Endothelial cell of umbilical vein (primary cell): ENCODE data around the gene DYNC2H1. TPM values are rescaled to one million over a fixed set of nuclear protein-coding genes. Genes with fewer than 3 reads are reported as not detected.

Source experiments
- BruUV-seq: library from RNA; stranded (reverse); fragments of 400-500 nt; replicated peaks from 2 replicates; lab custom pipeline; 2021; lab: Mats Ljungman, UMichigan
- CTCF ChIA-PET: fragments of 300-600, 350-600 bp; sonication (Branson Sonifier 250); formaldehyde crosslinking; loops from one replicate; lab custom pipeline; 2021; ENCODE audit warnings: antibody characterized with exemption, inconsistent platforms; lab: Charles Lee
- POLR2A ChIA-PET: fragments of 300-600, 350-600 bp; sonication (Branson Sonifier 250); formaldehyde crosslinking; loops from one replicate; lab custom pipeline; 2021; ENCODE audit warnings: antibody characterized with exemption, inconsistent platforms; lab: Charles Lee
- DNase-seq: peaks from one replicate; pipeline ENCODE4 v3.0.0-alpha.2; 2011; ENCODE audit warnings: low read depth, low spot score
- FAIRE-seq: peaks from 2 replicates; lab custom pipeline; 2011; peaks lifted over from hg19 to GRCh38; lab: Jason Lieb, UNC
- H2AFZ ChIP-seq: 2 replicates; pipeline ENCODE4 v1.6.0; 2012; ENCODE audit warnings: low read depth, low read length, control low read depth, inconsistent platforms
- H3K27ac ChIP-seq: 2 replicates; pipeline ENCODE4 v1.5.1; 2011; ENCODE audit warnings: low read depth, mild to moderate bottlenecking, control low read depth, low read length, moderate library complexity; ENCODE audit not compliant: insufficient read depth
- H3K27me3 ChIP-seq, 2 experiments: 2 replicates each; pipeline versions ENCODE4 v1.6.0 to v1.6.1; 2011; ENCODE audit warnings: low read length in 2 of 2, mixed read lengths in 1 of 2; ENCODE audit not compliant: control insufficient read depth in 2 of 2, insufficient read depth in 2 of 2
- H3K36me3 ChIP-seq, 2 experiments: 2 replicates in 1 of 2; 3 replicates in 1 of 2; pipeline ENCODE4 v1.5.1; 2011; ENCODE audit warnings: low read length in 2 of 2, mild to moderate bottlenecking in 1 of 2, moderate library complexity in 1 of 2; ENCODE audit not compliant: control insufficient read depth in 2 of 2, insufficient read depth in 2 of 2; ENCODE audit errors: extremely low read depth in 1 of 2
- H3K4me1 ChIP-seq: 3 replicates; pipeline ENCODE4 v1.5.1; 2011; ENCODE audit warnings: mild to moderate bottlenecking, low read length; ENCODE audit not compliant: control insufficient read depth, insufficient read depth; ENCODE audit errors: extremely low read depth
- H3K4me2 ChIP-seq: 2 replicates; pipeline ENCODE4 v1.6.1; 2011; ENCODE audit warnings: low read length, control low read depth, mixed read lengths; ENCODE audit not compliant: insufficient read depth
- H3K4me3 ChIP-seq, 3 experiments: fragments of 200-600 bp in 1 of 3; sonication (generic), shearing (Covaris generic) in 1 of 3; replicated peaks in 1 of 3; 2 replicates each; pipeline ENCODE4 v1.5.1; 2011 to 2016; ENCODE audit warnings: control low read depth in 3 of 3, low read length in 3 of 3, mild to moderate bottlenecking in 2 of 3, inconsistent platforms in 1 of 3, low read depth in 1 of 3, moderate library complexity in 1 of 3; ENCODE audit not compliant: insufficient read depth in 1 of 3
- H3K79me2 ChIP-seq: 2 replicates; pipeline ENCODE4 v1.6.0; 2012; ENCODE audit warnings: low read length, inconsistent platforms; ENCODE audit not compliant: control insufficient read depth, insufficient read depth
- H3K9ac ChIP-seq: replicated peaks from 2 replicates; pipeline ENCODE3; 2011; ENCODE audit warnings: low read length, control low read depth; ENCODE audit not compliant: insufficient read depth; ENCODE audit errors: extremely low read depth
- H3K9me1 ChIP-seq: replicated peaks from 3 replicates; pipeline ENCODE4 v1.6.0; 2011; ENCODE audit warnings: mild to moderate bottlenecking, low read length; ENCODE audit not compliant: control insufficient read depth, insufficient read depth; ENCODE audit errors: extremely low read depth
- H3K9me3 ChIP-seq: replicated peaks from 2 replicates; pipeline ENCODE4 v1.5.1; 2012; ENCODE audit warnings: low read length, inconsistent platforms; ENCODE audit not compliant: control insufficient read depth, insufficient read depth
- H4K20me1 ChIP-seq: replicated peaks from 2 replicates; pipeline ENCODE3; 2011; ENCODE audit warnings: mild to moderate bottlenecking, low read length; ENCODE audit not compliant: control insufficient read depth, insufficient read depth; ENCODE audit errors: extremely low read depth
- EZH2 ChIP-seq: IDR thresholded peaks from 2 replicates; pipeline ENCODE4 v1.6.1; 2012; ENCODE audit warnings: borderline replicate concordance, low read depth, mild to moderate bottlenecking, moderate library complexity, low read length, inconsistent platforms; ENCODE audit not compliant: severe bottlenecking
- FOS ChIP-seq: IDR thresholded peaks from 2 replicates; pipeline ENCODE4 v1.6.1; 2011; ENCODE audit warnings: mild to moderate bottlenecking, low read length, moderate library complexity, borderline replicate concordance; ENCODE audit not compliant: insufficient read depth
- GATA2 ChIP-seq: IDR thresholded peaks from 2 replicates; pipeline ENCODE4 v1.7.0; 2011; ENCODE audit warnings: low read depth, mild to moderate bottlenecking, moderate library complexity, mixed read lengths, low read length; ENCODE audit not compliant: insufficient read length, insufficient read depth
- JUN ChIP-seq: IDR thresholded peaks from 2 replicates; pipeline ENCODE4 v1.6.1; 2011; ENCODE audit warnings: borderline replicate concordance, low read depth; ENCODE audit not compliant: insufficient read length, insufficient read depth
- MAX ChIP-seq: IDR thresholded peaks from 2 replicates; pipeline ENCODE4 v1.6.1; 2011; ENCODE audit not compliant: insufficient read depth, insufficient read length
- MYC ChIP-seq: IDR thresholded peaks from one replicate; pipeline ENCODE4 v1.6.1; 2011; ENCODE audit warnings: mild to moderate bottlenecking, low read depth, low read length
- POLR2A ChIP-seq: IDR thresholded peaks from 2 replicates; pipeline ENCODE4 v1.6.1; 2012; ENCODE audit warnings: low read depth, mild to moderate bottlenecking, control low read depth, low read length
- POLR2AphosphoS5 ChIP-seq: IDR thresholded peaks from 2 replicates; pipeline ENCODE4 v1.6.1; 2012; ENCODE audit warnings: low read depth, mild to moderate bottlenecking, control low read depth, low read length, moderate library complexity; ENCODE audit not compliant: insufficient read depth
- dilution Hi-C: fragments of 300-500 bp; cut with MboI; formaldehyde crosslinking; loops from one replicate; pipeline ENCODE4 v1.15.0; 2019; ENCODE audit warnings: low sequenced_read_pairs; ENCODE audit not compliant: extremely low pct_ligation_motif_present
- intact Hi-C: fragments of 100-400 bp; cut with micrococcal nuclease; formaldehyde crosslinking; loops from one replicate; pipeline ENCODE4 v1.10.0; 2022
- polyA plus RNA-seq, 4 experiments: library from polyadenylated mRNA; depleted of rRNA in 3 of 4; stranded (reverse) in 3 of 4; unstranded in 1 of 4; fragments of >200 nt; gene quantifications; 2 replicates each; pipeline versions ENCODE4 v1.2.1 to v1.2.3, GENCODE V29; 2011 to 2012; ENCODE audit warnings: missing spikeins in 1 of 4
- total RNA-seq: library from RNA; stranded (reverse); gene quantifications from 2 replicates; pipeline ENCODE4 v1.2.3, GENCODE V29; 2021
- TF ChIP-seq, protein P1 (sequence below), 2 donors: IDR thresholded peaks; 1 replicate in 1 of 2; 2 replicates in 1 of 2; pipeline ENCODE4 v1.5.1; 2011; ENCODE audit warnings: low read length in 2 of 2, mild to moderate bottlenecking in 2 of 2, moderate library complexity in 2 of 2, control low read depth in 1 of 2, inconsistent platforms in 1 of 2, low read depth in 1 of 2; ENCODE audit not compliant: insufficient read depth in 1 of 2; ENCODE audit errors: extremely low read depth in 1 of 2

The DYNC2H1 gene
- total and polyA plus RNA-seq, 2 donors (not counting 3 experiments of a cell fraction or from before 2014, with no cell fraction given): 1.9 to 4.2 TPM

DNA sequence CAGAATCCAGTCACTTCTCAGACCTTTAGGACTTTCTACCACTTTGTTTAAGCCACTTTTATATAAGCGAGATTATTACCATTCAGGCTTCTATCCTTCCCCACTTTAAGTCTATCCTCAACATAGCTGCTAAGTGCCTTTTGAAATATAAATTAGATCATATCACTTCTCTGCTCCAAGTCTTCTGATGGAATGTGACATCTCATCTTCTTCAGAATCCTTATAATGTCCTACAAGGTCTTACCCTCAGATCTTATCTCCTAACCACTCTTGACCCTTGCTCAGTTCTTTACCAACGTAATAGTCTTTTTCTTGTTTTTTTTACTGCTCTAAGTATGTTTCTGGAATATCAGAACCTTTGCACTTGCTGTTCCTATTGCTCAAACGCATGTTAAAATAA lies 188.7 kb downstream of the DYNC2H1 start:
- H3K9ac ChIP-seq: no peak overlapping the region
- FAIRE-seq: no peak
- H3K9me1 ChIP-seq: no peaks in the 10 kb centered on the region
- dilution Hi-C loops: no loop called here
- intact Hi-C loops: no loop called here
- no peaks in the 10 kb centered on the region for H3K79me2 ChIP-seq
- no peak for DNase-seq
- no peak overlapping the region for H3K4me3 ChIP-seq
- no peaks in the 10 kb centered on the region for H3K4me1 ChIP-seq
- H3K4me2 ChIP-seq: no peak overlapping the region
- ChIA-PET POLR2A (no interaction called here), CTCF (interaction anchor here (1.6 kb wide), 1 partner anchor 12 kb away, joined by 3 read pairs; no protein-coding TSS in a partner anchor)
- peaks cover 4% of the 10 kb centered on the region for H3K9me3 ChIP-seq
- no TSS peak for BruUV-seq
- no peaks in the 10 kb centered on the region for H3K27me3 ChIP-seq
- no peak overlapping the region for H2AFZ ChIP-seq
- H3K36me3 ChIP-seq: no peaks in the 10 kb centered on the region
- H4K20me1 ChIP-seq: no peaks in the 10 kb centered on the region
- TF ChIP-seq MAX (no peak), POLR2A (no peak), JUN (no peak), GATA2 (no peak), FOS (no peak), MYC (no peak), POLR2AphosphoS5 (no peak), EZH2 (no peak)
- TF ChIP-seq, protein P1, sequence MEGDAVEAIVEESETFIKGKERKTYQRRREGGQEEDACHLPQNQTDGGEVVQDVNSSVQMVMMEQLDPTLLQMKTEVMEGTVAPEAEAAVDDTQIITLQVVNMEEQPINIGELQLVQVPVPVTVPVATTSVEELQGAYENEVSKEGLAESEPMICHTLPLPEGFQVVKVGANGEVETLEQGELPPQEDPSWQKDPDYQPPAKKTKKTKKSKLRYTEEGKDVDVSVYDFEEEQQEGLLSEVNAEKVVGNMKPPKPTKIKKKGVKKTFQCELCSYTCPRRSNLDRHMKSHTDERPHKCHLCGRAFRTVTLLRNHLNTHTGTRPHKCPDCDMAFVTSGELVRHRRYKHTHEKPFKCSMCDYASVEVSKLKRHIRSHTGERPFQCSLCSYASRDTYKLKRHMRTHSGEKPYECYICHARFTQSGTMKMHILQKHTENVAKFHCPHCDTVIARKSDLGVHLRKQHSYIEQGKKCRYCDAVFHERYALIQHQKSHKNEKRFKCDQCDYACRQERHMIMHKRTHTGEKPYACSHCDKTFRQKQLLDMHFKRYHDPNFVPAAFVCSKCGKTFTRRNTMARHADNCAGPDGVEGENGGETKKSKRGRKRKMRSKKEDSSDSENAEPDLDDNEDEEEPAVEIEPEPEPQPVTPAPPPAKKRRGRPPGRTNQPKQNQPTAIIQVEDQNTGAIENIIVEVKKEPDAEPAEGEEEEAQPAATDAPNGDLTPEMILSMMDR (IDR thresholded peaks at IDR 0.05; ENCODE audit: extremely low read depth in 1 of 2, insufficient read depth in 1 of 2, low read depth in 1 of 2, low read length in 2 of 2): no peak
- H3K27ac ChIP-seq: no peak overlapping the region
